Limb (tissue), 2 donors: ENCODE results near the gene GUCA2A.
"Not testable (repeated sequence)": the region's sequence is repeated elsewhere in the genome, so short reads cannot be mapped to it uniquely, and the experiment has no call there.

ENCODE experiments used
- DNase-seq, 2 donors: peaks; one replicate each; pipeline ENCODE4 v3.0.0-alpha.2; 2016; ENCODE audit errors: extremely low spot score in 2 of 2

GUCA2A gene, protein sequence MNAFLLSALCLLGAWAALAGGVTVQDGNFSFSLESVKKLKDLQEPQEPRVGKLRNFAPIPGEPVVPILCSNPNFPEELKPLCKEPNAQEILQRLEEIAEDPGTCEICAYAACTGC

DNA sequence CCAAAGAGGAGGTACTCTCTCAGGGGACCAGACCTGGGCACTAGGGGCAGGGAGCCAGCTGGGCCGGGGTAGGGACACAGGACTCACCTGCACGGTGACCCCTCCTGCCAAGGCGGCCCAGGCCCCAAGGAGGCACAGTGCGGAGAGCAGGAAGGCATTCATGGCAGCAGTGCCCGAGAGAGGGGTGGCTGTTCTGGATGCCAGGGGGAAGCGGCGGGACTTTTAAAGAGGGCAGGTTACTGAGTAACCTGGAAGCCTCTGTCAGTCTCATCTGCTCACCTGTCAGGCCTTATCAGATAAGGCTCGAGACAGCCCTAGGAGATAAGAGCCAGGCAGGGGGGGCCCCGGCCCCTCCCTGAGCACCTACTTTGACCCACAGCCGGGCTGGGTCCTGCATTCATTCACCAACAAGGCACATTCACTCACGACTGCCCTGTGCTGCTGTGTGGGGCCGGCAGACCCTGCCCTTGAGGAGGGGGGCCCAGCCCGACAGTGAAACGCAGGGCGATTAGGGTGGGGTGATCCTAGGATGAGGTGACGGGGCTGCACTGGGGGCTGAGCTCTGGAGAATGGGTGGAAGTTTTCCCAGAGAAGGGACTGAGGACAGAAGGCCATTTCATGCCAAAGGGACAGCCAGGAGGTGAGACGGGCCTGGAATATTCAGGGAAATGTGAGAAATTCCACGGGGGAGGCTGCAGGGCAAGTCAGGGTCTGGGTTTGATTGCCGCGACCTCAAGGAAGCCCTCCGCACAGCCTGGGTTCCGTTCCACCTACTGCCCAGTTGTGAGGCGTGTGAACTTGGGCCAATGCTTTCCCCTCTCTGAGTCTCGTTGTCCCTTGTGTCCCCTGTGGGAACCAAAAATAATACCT, at the start of gene GUCA2A:
Gene GUCA2A (minus strand): TSS at position 195 of the 870 bp plus-strand sequence. CDS start 33 bp downstream, at position 162.
- DNase-seq = no peak

DNA sequence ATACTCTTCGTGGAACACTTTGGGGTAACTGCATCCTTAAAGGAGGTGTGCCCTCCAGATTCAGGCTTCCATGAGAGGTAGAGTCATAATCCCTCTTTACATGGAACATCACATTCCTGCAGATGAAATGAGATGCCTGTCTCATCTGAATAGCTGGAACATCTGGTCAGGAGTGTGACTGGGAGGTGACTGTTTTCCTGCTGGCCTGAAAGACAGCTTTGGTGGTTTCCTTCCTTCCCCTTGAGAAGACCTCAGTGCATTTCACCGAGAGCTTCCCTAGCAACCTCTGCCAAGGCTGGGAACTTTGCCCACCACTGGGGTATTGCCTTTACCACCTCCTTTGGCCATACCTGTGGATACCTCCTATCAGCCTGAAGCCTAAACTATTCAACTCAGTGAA, 46.7 kb upstream of the GUCA2A start:
- DNase-seq = no peak

DNA sequence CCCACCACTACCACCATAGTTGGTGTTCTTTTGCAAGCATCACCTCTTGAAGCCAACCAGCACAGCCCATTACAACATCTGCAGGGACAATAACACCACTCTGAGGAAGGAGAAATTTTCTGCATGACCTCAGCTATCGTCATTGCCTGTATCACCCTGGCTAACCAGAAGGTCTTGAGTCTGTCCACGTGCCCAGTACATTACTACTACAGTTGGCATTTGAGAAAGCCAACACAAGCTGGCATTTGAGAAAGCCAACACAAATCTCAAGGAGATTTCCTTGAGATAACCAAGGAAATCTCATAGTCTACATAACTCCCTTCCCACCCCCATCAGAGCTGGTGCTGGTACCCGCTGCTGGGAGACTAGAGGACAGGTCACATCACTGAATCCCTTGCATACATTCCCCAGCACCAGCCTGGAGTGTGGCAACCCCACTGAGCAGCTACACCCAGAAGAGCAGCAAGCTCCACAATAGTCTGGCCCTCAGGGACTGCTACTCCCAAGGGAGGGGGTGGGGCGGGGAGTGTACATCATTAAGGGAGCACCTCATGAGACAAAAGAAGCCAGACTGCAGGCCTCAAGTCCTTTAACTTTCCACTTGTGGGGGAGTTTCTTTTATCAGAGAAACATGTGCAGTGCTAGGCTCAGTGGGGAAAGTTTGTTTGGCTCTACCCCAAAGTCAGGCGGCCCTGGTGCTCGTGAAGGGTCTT, 46.0 kb upstream of the GUCA2A start:
- no peak for DNase-seq

DNA sequence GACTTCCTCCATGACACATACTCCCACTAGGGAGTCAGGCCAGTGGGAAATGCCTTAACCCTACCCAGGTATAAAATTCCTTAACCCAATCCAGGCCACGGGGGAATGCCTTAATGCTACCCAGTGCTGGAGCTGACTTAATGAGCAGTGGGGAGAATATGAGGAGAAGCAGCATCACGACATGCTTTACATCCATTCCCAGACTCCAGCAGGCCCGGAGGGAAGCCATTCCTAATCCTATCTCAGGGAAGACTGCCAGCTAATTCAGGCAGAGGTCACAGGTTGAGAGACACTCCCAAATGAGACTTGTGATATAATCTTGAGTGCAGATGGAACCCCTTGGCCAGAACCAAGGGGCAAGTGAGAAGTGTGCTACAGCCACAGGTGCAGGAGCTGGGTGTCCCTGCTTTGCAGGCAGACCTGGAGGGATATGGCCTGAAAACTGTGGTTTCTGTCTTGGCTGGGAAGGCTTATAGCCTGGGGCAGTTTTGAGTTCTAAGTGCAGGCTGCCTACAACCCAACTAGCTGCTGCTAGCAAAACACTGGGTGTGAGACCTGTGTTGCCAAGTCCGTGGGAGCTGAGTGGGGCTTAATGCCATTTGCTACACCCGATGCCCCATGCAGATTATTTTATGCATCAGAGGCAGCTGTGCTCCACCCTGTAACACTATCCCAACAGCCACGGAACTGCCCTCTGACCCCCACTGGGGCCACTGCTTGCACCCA, 45.1 kb upstream of the GUCA2A start:
- DNase-seq = no peak

DNA sequence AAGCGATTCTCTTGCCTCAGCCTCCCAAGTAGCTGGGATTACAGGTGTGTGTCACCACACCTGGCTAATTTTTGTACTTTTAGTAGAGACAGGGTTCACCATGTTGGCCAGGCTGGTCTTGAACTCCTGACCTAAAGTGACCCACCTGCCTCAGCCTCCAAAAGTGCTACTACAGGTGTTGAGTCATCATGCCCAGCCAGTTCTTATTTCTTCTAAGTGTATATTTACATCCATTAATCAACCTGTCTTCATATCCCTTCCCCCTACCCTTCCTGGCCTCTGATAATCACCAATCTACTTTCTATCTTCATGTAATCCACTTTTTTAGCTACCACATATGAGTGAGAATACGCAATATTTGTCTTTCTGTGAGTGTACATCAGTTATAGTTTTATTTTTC, 42.4 kb upstream of the GUCA2A start:
- not testable (repeated sequence) for DNase-seq

DNA sequence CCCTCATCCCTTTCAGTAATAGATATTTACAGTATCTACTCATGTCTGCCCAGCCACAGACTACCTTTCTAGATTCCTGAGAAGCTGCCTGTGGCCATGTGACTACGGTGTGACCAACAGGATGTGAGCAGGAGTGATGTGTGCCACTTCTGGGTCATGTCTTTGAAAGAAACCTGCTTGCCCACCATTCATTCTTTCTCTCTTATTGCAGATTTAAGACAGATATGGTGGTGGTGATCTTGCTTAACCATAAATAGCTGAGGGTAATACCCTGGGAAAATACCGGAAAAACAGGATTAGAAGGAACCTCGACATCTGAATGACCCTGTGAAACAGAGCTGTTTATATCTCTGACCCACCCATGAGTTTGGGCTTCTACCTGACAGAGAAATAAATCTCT, 41.6 kb upstream of the GUCA2A start:
- DNase-seq = no peak

DNA sequence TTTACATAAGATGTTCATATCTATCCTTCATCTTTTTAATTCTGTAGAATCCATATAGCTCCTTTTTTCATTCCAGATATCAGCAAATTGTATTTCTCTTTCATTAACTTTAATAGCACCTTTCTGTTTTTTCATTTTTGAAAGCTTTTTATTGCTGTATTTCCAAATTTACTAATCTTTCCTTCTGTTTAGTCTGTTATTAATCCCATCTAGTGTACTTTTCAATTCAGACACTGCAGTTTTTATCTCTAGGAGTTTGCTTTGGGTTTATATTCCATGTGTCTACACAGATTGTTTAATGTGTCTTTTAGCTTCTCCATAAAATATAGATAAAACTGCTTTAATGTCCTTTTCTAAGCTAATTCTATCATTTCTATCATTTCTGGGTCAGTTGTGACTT, 37.4 kb upstream of the GUCA2A start:
- no peak for DNase-seq

DNA sequence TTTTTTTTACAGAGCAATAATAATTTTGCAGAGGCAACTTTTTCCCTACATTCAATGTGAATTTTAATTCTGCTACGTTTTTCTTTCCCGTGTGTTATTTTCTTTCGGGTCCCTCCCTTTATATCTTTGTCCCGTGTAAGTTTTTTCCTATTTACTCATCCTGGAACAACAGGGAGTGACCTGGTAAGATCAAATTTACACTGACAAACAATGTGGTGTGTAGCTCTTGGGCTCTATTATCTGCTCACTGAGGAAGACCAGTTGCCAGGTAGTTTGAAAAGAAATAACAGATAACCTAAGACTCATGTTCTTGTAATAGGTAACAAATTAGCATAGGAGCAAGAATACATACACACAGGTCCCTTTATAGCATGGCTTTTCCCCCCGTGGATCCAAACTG, 33.7 kb upstream of the GUCA2A start:
- no peak for DNase-seq

DNA sequence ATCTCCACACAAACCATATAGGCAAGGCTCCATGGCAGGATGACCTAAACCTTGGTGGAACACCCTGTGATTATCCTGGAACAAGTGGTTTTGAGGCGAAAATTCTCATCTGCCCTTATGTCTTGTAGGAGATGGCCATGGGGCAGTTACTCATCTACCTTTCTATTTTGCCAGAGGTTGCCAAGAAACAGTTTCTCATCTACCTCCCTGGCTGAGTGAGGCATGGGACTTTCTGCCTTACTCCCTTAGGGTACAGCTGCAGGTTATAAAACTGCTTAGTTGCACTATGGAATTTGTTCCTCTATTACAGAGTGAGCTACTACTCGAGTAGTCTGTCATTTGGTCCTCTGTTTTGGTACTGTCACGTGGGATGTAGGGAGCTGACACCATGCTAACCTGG, 31.3 kb upstream of the GUCA2A start:
- no peak for DNase-seq

DNA sequence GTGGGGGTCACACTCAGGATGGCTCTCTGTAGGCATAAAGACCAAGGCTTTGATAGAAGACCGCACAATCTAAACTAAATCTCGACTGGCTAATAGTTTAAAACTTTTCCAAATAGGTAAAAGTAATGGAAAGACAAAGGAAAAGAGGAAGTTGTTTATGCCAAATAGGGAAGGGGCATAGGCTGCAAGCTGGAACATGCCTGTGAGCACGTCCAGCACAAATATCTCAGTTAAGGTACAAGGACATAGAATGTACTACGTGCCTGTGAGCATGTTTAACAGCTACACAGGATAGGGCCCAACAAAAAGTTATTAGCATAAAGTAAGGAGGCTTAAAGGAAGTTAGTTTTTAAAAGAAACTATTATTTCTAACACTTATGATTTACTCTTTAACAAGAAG, 27.6 kb upstream of the GUCA2A start:
- DNase-seq = no peak

DNA sequence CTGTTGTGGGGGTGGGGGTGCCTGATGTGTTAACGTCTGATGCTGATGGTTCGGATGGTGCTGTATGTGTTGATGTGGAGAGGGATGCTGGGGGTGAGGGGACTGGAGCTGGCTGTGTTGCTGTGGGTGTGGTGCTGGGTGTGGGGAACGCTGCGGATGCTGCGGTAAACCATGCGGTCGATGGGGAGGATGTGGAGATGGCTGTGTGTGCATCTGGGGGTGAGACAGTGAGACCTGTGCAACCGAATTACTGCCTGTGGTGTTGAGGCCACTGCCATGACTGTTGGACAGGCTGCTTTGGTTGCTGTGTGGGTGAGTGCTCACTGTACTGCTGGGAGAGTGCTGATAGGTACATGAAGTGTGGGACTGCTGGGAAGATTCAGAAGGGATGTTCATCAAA, 26.8 kb upstream of the GUCA2A start:
- DNase-seq = no peak

DNA sequence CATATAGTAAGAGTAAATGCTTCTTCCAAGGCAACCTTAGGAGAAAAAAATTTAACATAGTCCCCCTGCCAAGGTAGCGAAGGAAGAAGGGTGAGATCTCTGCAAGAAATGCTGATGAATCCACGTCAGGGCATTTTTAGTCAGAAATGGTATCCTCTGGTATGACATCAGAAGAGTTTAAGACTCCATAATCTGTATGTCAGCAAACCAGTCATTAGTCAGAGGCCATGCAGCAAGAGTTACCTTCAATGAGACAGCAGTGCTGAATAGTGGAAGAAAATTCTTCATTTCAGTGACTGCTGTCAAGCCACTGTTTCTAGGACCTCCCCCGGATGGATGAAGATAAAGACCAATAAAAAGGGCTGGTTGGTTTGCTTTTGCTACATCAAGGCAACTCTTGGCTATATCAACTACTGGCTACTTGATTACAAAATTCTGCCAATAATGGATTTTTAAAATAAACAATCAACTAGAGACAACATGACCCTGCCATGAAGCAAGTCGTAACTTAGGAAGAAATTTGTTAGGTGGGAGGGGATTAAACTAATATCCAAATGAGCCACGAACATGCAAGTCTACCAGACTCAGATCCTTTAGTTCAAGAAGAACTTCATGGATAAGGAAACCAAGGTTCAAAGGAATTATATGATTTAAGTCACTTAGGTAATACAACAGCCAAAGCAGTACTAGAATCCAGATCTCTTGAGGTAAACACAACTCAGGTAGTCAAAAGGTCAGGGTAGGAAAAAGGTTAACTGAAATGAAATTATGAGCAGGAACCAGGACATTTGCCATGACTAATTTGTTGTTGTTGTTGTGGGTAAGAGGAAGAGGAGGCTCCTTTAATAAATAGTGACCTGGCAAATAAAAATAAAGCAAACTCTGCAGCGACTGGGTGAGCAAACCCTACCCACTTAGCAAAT, 25.6 kb upstream of the GUCA2A start:
- DNase-seq = no peak

DNA sequence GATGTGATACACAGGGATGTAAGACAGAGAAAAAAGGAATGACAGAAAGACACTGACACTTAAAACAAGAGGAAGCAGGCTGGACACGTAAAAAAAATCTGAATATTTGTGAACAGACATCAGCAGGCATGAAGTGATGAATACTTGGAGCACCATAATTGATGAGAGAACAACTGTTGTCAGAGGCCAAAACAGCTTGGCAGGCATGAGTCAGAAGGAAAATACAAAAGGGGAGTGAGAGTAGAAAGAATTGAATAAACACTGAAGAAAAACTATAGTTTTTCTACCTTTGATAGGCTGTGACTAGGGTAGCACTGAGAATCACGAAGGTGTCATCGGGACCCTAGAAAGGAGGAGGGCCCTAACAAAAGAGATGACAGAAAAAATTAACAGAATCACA, 21.6 kb upstream of the GUCA2A start:
- DNase-seq = no peak

DNA sequence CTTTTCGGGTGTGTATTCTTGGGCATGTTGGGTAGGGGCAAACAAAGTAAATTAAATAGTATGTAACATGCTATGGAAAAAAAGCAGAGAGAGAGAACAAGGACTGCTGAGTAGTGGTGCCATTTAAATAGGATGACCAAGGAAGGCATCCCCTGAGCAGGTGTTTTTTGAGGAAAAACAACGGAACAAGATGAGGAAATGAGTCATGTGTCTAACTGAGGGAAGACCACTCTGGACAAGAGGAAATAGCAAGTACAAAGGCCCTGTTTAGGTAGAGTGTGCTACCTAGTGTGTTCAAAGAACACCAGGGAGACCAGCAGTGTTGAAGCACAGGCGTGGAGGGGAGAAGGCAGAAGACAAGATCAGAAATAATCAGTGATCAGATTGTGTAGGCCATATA, 20.1 kb upstream of the GUCA2A start:
- DNase-seq = no peak

DNA sequence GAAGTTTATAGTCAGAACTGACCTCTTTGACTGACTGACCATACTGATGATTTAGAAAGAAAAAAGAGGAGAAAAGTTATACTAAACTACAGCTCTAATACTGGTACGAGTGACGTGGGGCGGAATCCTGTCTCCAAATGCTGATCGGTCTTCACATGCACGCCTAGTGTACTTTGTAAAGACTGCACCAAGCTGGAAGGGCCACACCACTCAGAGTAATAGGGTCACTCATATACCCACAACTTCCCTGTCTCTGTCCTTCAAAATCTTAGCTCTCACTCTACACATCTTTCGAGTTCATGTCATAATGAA, 19.4 kb upstream of the GUCA2A start:
- no peak for DNase-seq

DNA sequence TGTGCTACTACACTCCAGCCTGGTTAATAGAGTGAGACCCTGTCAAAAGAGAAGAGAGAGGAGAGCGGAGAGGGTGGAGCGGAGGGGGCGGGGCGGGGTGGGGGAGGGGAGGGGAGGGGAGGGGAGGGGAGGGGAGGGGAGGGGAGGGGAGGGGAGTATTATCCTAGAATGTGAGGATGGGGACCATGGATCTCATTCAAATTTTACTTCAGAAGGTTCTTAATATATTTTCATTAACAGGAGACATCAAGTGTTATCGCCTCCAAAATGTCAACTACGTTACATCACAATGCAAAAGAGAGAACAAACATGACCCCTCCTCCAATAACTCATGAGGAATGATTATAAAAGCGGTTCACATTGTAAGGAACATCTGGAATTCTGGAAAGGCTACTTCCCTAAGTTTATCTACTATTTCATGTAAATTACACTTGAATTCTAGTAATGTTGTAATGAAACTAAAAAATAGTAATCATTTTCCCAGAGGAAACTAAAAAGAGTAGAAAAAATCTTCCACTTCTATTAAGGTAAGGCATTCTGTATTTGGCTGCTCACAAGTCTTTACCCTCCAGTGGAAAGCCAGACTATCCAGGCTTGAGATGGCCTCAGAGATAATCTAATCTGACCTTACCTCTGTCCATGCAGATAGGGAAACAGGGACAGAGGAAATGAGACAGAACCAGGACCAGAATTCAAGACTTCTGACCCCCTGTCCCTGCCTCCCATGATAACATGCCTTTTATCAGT, 18.8 kb upstream of the GUCA2A start:
- DNase-seq = no peak

DNA sequence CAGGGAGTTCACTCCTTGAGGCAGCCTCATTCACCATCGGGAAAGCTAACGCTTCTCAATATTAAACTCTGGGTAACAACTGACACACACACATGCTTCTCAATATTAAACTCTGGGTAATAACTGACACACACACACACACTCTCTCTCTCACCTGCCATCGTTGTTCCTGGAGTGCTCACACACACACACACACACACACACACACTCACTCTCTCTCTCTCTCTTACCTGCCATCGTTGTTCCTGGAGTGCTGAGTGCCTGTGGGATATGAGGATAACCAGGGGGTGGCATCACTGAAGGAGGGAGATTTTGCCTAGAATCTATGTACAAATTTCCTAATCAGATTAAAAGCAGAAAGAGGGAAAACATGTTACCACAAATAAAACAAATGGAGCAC, 17.1 kb upstream of the GUCA2A start:
- DNase-seq = no peak

DNA sequence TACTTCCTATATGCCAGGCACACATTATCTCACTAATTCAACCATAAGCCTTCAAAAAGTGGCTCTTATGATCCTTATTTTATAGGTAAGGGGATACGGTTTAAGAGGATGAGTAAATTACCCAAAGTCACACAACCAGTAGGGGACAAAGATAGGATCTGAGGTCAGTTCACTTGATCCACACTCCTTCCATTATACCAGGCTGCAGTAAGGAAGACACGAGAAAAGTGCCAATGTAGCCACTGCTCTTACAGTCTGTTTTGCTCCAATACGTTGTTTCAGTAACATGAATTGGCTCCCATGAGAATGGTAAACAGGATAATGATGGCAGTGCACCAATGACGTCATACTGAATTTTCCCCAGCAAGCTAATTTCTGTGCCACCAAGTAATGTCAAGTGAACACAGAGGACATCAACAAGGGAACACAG, 15.4 kb upstream of the GUCA2A start:
- no peak for DNase-seq

DNA sequence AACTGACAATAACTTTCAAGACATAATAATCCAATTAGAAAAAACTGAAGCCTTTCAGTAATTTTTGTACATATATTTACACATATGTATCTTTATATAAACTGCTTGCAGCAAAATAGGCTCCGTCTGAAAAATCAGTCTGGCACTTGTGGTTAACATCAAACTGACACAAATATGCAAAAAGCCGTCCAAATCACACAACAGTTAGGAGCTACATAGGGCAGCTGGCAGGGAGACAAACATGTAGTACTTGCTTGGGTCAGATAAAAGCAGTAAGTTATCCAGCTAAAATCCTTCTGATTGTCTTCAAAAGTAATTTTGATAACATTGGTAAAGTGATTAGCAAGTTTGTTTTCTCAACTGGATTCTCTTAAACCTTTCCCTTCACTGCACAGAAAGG, 14.7 kb upstream of the GUCA2A start:
- DNase-seq = no peak

DNA sequence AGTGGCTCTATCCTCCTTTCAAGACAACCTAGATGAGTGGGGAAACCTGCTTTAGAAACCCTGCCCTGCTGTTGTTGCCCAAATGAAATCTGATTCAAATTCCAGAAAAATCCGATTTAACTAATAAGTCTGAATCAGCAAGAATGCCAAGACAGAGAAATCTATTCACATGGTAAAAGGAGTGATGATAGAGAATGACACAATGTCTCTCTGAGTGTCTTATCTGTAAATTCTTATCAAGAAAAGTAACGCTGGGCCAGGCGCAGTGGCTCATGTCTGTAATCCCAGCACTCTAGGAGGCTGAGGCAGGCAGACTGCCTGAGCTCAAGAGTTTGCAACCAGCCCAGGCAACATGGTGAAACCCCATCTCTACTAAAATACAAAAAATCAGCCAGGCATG, 13.7 kb upstream of the GUCA2A start:
- no peak for DNase-seq
